B cell (primary cell): ENCODE data around the gene SPEN.

Experiments
- EZH2 ChIP-seq: IDR thresholded peaks from 2 replicates; pipeline ENCODE4 v1.6.1; 2012; ENCODE audit warnings: borderline replicate concordance, low read depth, mild to moderate bottlenecking, moderate library complexity, low read length; ENCODE audit not compliant: insufficient read depth, poor library complexity, severe bottlenecking
- TF ChIP-seq, protein P1 (sequence below): fragments of 200-600 bp; IDR thresholded peaks from one replicate; pipeline ENCODE4 v1.8.0; 2022; ENCODE audit warnings: antibody characterized with exemption, mild to moderate bottlenecking

DNA sequence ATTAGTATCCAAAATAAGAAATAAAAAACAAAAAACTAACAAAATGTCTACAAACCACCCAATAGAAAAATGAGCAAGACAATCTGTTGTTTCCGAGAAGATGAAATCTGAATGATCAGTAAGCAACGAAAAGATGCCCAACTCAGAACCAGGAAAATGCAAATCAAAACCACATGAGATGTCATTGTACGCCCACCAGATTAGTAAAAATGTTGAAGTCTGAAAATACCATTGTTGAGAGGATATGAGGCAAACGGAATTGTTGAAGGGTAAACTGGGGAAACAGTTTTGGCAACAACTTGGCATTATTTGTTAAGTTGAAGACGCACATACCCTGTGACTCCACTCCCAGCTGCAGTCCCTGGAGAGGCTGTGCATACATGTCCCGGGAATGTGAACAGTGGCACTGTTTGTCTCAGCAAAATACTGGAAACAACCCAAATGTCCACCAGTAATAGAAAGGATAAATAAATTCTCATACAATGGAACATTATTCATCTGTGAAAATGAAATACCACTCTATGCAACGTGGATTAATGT lies 117.8 kb downstream of the SPEN start:
- no peak for TF ChIP-seq EZH2
- TF ChIP-seq, protein P1, sequence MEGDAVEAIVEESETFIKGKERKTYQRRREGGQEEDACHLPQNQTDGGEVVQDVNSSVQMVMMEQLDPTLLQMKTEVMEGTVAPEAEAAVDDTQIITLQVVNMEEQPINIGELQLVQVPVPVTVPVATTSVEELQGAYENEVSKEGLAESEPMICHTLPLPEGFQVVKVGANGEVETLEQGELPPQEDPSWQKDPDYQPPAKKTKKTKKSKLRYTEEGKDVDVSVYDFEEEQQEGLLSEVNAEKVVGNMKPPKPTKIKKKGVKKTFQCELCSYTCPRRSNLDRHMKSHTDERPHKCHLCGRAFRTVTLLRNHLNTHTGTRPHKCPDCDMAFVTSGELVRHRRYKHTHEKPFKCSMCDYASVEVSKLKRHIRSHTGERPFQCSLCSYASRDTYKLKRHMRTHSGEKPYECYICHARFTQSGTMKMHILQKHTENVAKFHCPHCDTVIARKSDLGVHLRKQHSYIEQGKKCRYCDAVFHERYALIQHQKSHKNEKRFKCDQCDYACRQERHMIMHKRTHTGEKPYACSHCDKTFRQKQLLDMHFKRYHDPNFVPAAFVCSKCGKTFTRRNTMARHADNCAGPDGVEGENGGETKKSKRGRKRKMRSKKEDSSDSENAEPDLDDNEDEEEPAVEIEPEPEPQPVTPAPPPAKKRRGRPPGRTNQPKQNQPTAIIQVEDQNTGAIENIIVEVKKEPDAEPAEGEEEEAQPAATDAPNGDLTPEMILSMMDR = no peak
